ENCODE measurements around the gene DUSP15. TPM values are rescaled to one million over a fixed set of nuclear protein-coding genes. Genes with fewer than 3 reads are reported as not detected.

Gene DUSP15
- total RNA-seq, 1 experiment from 2014 or later = not detected

GRCh38 chr20:31837896-31838397 is 32.4 kb downstream of the DUSP15 start:
- Histone ChIP-seq H3K4me3 (ENCODE audit: low read length) (no peak overlapping the region), H3K4me1 (ENCODE audit: insufficient read depth, low read length) (peaks cover 34% of the 10 kb centered on the region), H3K9ac (ENCODE audit: low read length) (no peak overlapping the region), H3K79me2 (ENCODE audit: low read length) (no peaks in the 10 kb centered on the region), H3F3A (ENCODE audit: low read length, unreplicated experiment) (no peaks in the 10 kb centered on the region), H3K27ac (ENCODE audit: low read length) (no peak overlapping the region), H3K36me3 (ENCODE audit: low read depth, low read length) (no peaks in the 10 kb centered on the region), H3K9me3 (ENCODE audit: low read length) (no peaks in the 10 kb centered on the region), H2AFZ (ENCODE audit: low read length) (no peak overlapping the region), H3K27me3 (ENCODE audit: low read length) (no peaks in the 10 kb centered on the region), H3K4me2 (ENCODE audit: low read length) (no peak overlapping the region), H4K20me1 (ENCODE audit: low read length) (0 out of 2 replicates have a peak, but pooled peaks cover 3% of the 10 kb centered on the region), H3K9me2 (replicated peaks; ENCODE audit: low read length) (no peaks in the 10 kb centered on the region)
- intact Hi-C loops (cut with micrococcal nuclease) = loop anchor here (5.0 kb wide), 1 partner anchor 111 kb away; no protein-coding TSS in a partner anchor
- POLR2A ChIA-PET (ENCODE audit: unreplicated experiment) = no interaction called here
- ATAC-seq = no peak
- no peak for TF ChIP-seq CTCF (conservative IDR thresholded peaks at IDR 0.05; ENCODE audit: low read depth, low read length)
- no peak for TF ChIP-seq EZH2phosphoT487 (IDR thresholded peaks at IDR 0.05; ENCODE audit: borderline replicate concordance, low read length)
- TF ChIP-seq EZH2 (IDR thresholded peaks at IDR 0.05; ENCODE audit: low read length, unreplicated experiment) = no peak
- DNase-seq = no peak
- no TSS peak for BruUV-seq (replicated peaks)
- CTCF ChIA-PET = no interaction called here

GRCh38 chr20:31836853-31837608 is 33.3 kb downstream of the DUSP15 start:
- POLR2A ChIA-PET (ENCODE audit: unreplicated experiment) = interaction anchor here (0.6 kb wide), 1 partner anchor 29 kb away, joined by 3 read pairs; no protein-coding TSS in a partner anchor
- Histone ChIP-seq H3K79me2 (ENCODE audit: low read length) (no peaks in the 10 kb centered on the region), H3F3A (ENCODE audit: low read length, unreplicated experiment) (no peaks in the 10 kb centered on the region), H2AFZ (ENCODE audit: low read length) (no peak overlapping the region), H3K4me1 (ENCODE audit: insufficient read depth, low read length) (peaks cover 25% of the 10 kb centered on the region), H3K4me3 (ENCODE audit: low read length) (no peak overlapping the region), H3K36me3 (ENCODE audit: low read depth, low read length) (no peaks in the 10 kb centered on the region), H3K27me3 (ENCODE audit: low read length) (no peaks in the 10 kb centered on the region), H3K9me2 (replicated peaks; ENCODE audit: low read length) (no peaks in the 10 kb centered on the region), H3K27ac (ENCODE audit: low read length) (no peak overlapping the region), H3K9ac (ENCODE audit: low read length) (no peak overlapping the region), H4K20me1 (ENCODE audit: low read length) (0 out of 2 replicates have a peak, but pooled peaks cover 3% of the 10 kb centered on the region), H3K9me3 (ENCODE audit: low read length) (no peaks in the 10 kb centered on the region), H3K4me2 (ENCODE audit: low read length) (no peak overlapping the region)
- TF ChIP-seq EZH2 (IDR thresholded peaks at IDR 0.05; ENCODE audit: low read length, unreplicated experiment) (no peak), CTCF (conservative IDR thresholded peaks at IDR 0.05; ENCODE audit: low read depth, low read length) (no peak), EZH2phosphoT487 (IDR thresholded peaks at IDR 0.05; ENCODE audit: borderline replicate concordance, low read length) (no peak)
- BruUV-seq (replicated peaks) = no TSS peak
- DNase-seq (no peak), ATAC-seq (no peak)
- CTCF ChIA-PET = no interaction called here
- intact Hi-C loops (cut with micrococcal nuclease) = loop anchor here (1.0 to 5.0 kb wide), 2 partner anchors 42 to 110 kb away; no protein-coding TSS in a partner anchor
